ENCODE measurements around the gene CCDC137.

Gene CCDC137

DNA sequence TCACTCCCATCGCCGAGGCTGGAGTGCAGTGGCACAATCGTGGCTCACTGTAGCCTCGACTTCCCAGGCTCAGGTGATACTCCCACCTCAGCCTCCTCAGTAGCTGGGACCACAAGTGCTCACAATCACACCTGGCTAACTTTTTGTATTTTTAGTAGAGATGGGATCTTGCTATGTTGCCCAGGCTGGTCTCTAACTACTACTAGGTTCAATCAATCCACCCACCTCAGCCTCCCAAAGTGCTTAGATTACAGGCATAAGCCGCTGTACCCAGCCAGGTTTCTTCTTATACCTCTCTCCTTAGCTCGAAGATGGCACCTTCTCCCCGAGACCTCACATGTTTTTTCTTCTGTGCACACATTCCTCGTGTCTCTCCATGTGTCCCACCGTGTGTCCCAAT lies 26.5 kb upstream of the CCDC137 start:
- Histone ChIP-seq H3K9ac (ENCODE audit: low read depth, low read length) (no peak overlapping the region), H3K4me1 (ENCODE audit: insufficient read depth, low read length) (no peaks in the 10 kb centered on the region), H3K9me3 (ENCODE audit: insufficient read depth, low read depth, low read length) (no peaks in the 10 kb centered on the region), H3K27ac (ENCODE audit: low read depth, low read length) (no peak overlapping the region), H3K4me3 (ENCODE audit: low read length) (no peak overlapping the region), H3K27me3 (ENCODE audit: insufficient read depth, low read length) (no peaks in the 10 kb centered on the region), H3K36me3 (ENCODE audit: insufficient read depth, low read length) (no peaks in the 10 kb centered on the region)
- WGBS: 92% methylated on average over 9 of the region's 9 CpGs

DNA sequence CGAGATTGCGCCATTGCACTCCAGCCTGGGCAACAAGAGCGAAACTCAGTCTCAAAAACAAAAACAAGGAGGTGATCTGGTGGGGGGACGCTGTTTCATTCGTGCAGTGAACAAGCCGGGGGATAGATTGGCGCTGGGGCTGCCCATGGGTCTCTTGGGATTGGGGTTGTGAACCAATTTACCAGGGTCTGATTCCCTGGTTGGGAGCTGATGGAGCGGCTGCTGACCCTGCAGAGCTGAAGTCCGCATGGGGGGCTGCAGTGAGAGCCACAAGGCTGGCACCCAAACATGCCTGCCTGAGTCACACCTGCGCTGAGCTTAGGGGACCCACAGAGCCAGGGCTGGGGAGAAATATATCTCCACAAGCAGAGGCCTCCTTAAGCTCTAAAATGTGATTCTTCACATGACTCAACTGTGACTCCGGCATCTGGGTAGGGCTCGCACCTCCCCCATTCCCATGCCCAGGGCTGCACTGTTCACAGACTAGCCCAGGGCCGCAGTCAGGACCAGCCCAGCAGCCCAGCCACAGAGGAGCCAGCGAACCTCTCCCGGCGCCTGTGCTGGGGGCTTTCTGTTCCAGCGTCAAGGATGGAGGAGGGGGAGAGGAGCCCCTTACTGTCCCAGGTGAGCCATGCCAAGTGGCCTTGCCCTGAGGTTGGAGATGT lies 24.6 kb upstream of the CCDC137 start:
- no peaks in the 10 kb centered on the region for H3K36me3 ChIP-seq (ENCODE audit: insufficient read depth, low read length)
- no peak overlapping the region for H3K27ac ChIP-seq (ENCODE audit: low read depth, low read length)
- H3K4me1 ChIP-seq (ENCODE audit: insufficient read depth, low read length): no peaks in the 10 kb centered on the region
- WGBS: 87% methylated on average over 14 of the region's 17 CpGs
- no peak overlapping the region for H3K9ac ChIP-seq (ENCODE audit: low read depth, low read length)
- H3K4me3 ChIP-seq (ENCODE audit: low read length): no peak overlapping the region
- H3K9me3 ChIP-seq (ENCODE audit: insufficient read depth, low read depth, low read length): no peaks in the 10 kb centered on the region
- H3K27me3 ChIP-seq (ENCODE audit: insufficient read depth, low read length): peaks cover 3% of the 10 kb centered on the region

DNA sequence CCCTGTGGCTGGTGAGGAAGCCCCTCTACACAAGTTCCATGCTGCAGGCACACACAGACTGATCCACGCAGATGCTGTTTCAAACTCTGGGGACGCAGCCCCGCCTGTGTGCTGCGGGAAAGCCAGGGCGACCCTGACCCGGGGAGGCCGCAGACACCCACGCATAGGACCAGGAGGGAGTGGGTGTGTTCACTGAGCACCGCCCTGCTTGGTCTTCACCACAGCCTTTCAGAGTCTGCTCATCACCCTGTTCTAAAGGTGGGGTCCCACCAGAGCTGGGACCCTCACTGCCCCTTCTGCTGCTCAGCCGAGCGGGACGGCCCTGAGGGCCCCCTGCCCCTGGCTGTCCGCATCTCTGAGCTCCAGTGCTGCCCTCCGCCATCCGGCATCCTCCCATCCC lies 22.0 kb upstream of the CCDC137 start:
- Histone ChIP-seq H3K4me1 (ENCODE audit: insufficient read depth, low read length) (no peaks in the 10 kb centered on the region), H3K36me3 (ENCODE audit: insufficient read depth, low read length) (no peaks in the 10 kb centered on the region), H3K4me3 (ENCODE audit: low read length) (no peak overlapping the region), H3K27me3 (ENCODE audit: insufficient read depth, low read length) (peaks cover 28% of the 10 kb centered on the region), H3K9me3 (ENCODE audit: insufficient read depth, low read depth, low read length) (no peaks in the 10 kb centered on the region; the same call in none of the 2 replicates), H3K9ac (ENCODE audit: low read depth, low read length) (no peak overlapping the region), H3K27ac (ENCODE audit: low read depth, low read length) (no peak overlapping the region)
- WGBS: 94% methylated on average over 15 of the region's 15 CpGs

GRCh38 chr17:81644976-81645952 lies 21.3 kb upstream of the CCDC137 start:
- Histone ChIP-seq H3K36me3 (ENCODE audit: insufficient read depth, low read length) (no peaks in the 10 kb centered on the region), H3K27ac (ENCODE audit: low read depth, low read length) (no peak overlapping the region), H3K9me3 (ENCODE audit: insufficient read depth, low read depth, low read length) (no peaks in the 10 kb centered on the region; the same call in none of the 2 replicates), H3K27me3 (ENCODE audit: insufficient read depth, low read length) (peaks cover 32% of the 10 kb centered on the region), H3K4me1 (ENCODE audit: insufficient read depth, low read length) (no peaks in the 10 kb centered on the region), H3K9ac (ENCODE audit: low read depth, low read length) (no peak overlapping the region), H3K4me3 (ENCODE audit: low read length) (no peak overlapping the region)
- WGBS: 89% methylated on average over 29 of the region's 29 CpGs

DNA sequence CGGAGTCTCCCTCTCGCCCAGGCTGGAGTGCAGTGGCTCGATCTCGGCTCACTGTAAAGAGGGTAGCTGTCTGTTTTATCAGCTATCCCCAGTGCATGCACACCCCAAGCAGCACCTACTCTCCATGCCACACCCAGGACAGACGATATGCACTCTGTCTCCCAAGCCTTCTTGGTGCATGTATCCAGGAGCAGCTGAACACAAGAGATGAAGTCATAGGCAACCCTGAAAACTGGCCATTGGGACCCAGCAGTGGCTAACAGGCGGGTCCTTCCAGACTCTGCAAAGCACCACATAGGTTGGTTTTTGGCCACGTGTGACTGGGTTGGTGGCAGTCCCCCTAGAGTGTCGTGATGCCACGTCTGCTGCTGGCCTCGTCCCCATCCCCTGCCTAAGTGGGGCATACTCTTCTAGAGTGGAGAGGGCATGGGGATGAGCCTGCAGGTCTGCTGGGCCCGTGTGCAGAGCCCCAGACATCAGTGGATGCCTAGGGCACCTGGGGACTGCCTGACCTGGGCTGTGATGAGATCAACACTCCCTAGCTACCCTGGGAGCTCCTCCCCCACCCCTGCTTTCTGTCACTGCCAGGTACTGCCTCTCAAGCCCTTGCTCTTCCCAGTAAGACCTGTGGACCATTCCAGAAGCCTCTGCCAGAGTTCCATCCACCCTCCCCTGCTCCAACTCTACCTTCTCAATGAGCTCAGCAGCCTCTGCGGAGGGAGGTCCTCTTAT lies 19.5 kb upstream of the CCDC137 start:
- WGBS: 80% methylated on average over 12 of the region's 12 CpGs
- H3K4me1 ChIP-seq (ENCODE audit: insufficient read depth, low read length): no peaks in the 10 kb centered on the region

DNA sequence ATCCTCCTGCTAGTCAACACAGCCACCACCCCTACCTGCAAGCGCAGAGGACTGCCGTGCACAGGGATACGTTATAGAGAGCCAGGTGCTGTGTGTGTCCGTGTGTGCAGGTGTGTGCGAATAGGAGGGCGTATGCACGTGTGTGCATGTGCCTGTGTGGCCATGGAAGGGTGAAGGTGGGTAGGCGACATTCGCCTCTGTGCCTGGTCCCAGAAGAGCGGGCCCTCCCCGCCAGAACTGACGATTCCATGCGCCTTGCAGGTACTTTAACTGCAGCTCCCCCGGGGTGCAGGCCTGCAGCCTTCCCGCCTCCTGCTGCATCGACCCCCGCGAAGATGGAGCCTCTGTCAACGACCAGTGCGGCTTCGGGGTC lies 18.9 kb upstream of the CCDC137 start:
- peaks cover 32% of the 10 kb centered on the region for H3K27me3 ChIP-seq (ENCODE audit: insufficient read depth, low read length)
- H3K9ac ChIP-seq (ENCODE audit: low read depth, low read length): no peak overlapping the region
- WGBS: 31% methylated on average over 21 of the region's 21 CpGs

More for the DNA sequence above, 19.5 kb upstream of the CCDC137 start:
- H3K9ac ChIP-seq (ENCODE audit: low read depth, low read length): no peak overlapping the region
- no peaks in the 10 kb centered on the region for H3K36me3 ChIP-seq (ENCODE audit: insufficient read depth, low read length)
- H3K4me3 ChIP-seq (ENCODE audit: low read length): peak overlapping the region; percentile 38; the same call in 1 of the 2 replicates
- no peaks in the 10 kb centered on the region; the same call in none of the 2 replicates for H3K9me3 ChIP-seq (ENCODE audit: insufficient read depth, low read depth, low read length)
- peaks cover 32% of the 10 kb centered on the region for H3K27me3 ChIP-seq (ENCODE audit: insufficient read depth, low read length)
- no peak overlapping the region for H3K27ac ChIP-seq (ENCODE audit: low read depth, low read length)

GRCh38 chr17:81648013-81648706 lies 18.4 kb upstream of the CCDC137 start:
- H3K9ac ChIP-seq (ENCODE audit: low read depth, low read length): peak overlapping the region; percentile 25; the same call in 1 of the 2 replicates
- WGBS: 2% methylated on average over 75 of the region's 78 CpGs

More for the DNA sequence above, 18.9 kb upstream of the CCDC137 start:
- Histone ChIP-seq H3K4me3 (ENCODE audit: low read length) (peak overlapping the region; percentile 38), H3K9me3 (ENCODE audit: insufficient read depth, low read depth, low read length) (no peaks in the 10 kb centered on the region; the same call in none of the 2 replicates), H3K27ac (ENCODE audit: low read depth, low read length) (no peak overlapping the region), H3K4me1 (ENCODE audit: insufficient read depth, low read length) (no peaks in the 10 kb centered on the region), H3K36me3 (ENCODE audit: insufficient read depth, low read length) (no peaks in the 10 kb centered on the region)

GRCh38 chr17:81648707-81649085 lies 17.8 kb upstream of the CCDC137 start:
- Histone ChIP-seq H3K4me3 (ENCODE audit: low read length) (peak overlapping the region; percentile 38), H3K27ac (ENCODE audit: low read depth, low read length) (no peak overlapping the region), H3K9me3 (ENCODE audit: insufficient read depth, low read depth, low read length) (no peaks in the 10 kb centered on the region; the same call in none of the 2 replicates), H3K36me3 (ENCODE audit: insufficient read depth, low read length) (no peaks in the 10 kb centered on the region), H3K27me3 (ENCODE audit: insufficient read depth, low read length) (peaks cover 32% of the 10 kb centered on the region), H3K9ac (ENCODE audit: low read depth, low read length) (peak overlapping the region; percentile 25; the same call in 1 of the 2 replicates), H3K4me1 (ENCODE audit: insufficient read depth, low read length) (peaks cover 4% of the 10 kb centered on the region)
- WGBS: 75% methylated on average over 14 of the region's 14 CpGs

More at GRCh38 chr17:81648013-81648706, 18.4 kb upstream of the CCDC137 start:
- Histone ChIP-seq H3K36me3 (ENCODE audit: insufficient read depth, low read length) (no peaks in the 10 kb centered on the region), H3K9me3 (ENCODE audit: insufficient read depth, low read depth, low read length) (no peaks in the 10 kb centered on the region; the same call in none of the 2 replicates), H3K4me1 (ENCODE audit: insufficient read depth, low read length) (peaks cover 2% of the 10 kb centered on the region), H3K27me3 (ENCODE audit: insufficient read depth, low read length) (peaks cover 32% of the 10 kb centered on the region), H3K27ac (ENCODE audit: low read depth, low read length) (no peak overlapping the region), H3K4me3 (ENCODE audit: low read length) (peak overlapping the region; percentile 38)

DNA sequence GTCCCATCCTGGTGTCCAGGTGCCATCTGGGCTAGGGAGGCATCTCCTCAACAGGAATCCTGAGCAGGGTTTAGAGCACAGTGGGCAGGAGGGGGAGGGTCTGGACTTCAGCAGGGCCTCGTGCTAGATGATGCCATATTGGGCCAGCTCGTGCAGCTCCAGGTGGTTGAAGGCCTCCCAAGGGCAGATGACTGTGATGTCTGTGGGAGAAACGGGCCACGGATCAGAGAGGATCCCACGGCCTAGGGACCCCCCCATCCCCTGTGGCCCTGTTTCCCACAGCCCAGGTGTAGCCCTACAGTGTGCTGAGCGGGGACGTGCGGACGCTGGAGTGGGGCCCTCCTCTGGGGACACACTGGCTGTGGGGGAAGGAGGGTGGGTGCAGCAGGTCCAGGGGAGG lies 15.6 kb upstream of the CCDC137 start:
- WGBS: 86% methylated on average over 9 of the region's 9 CpGs
- H3K27ac ChIP-seq (ENCODE audit: low read depth, low read length): no peak overlapping the region

GRCh38 chr17:81651692-81652091 lies 14.8 kb upstream of the CCDC137 start:
- Histone ChIP-seq H3K9ac (ENCODE audit: low read depth, low read length) (no peak overlapping the region), H3K27ac (ENCODE audit: low read depth, low read length) (no peak overlapping the region), H3K4me1 (ENCODE audit: insufficient read depth, low read length) (peaks cover 4% of the 10 kb centered on the region), H3K36me3 (ENCODE audit: insufficient read depth, low read length) (no peaks in the 10 kb centered on the region), H3K4me3 (ENCODE audit: low read length) (no peak overlapping the region), H3K9me3 (ENCODE audit: insufficient read depth, low read depth, low read length) (no peaks in the 10 kb centered on the region; the same call in none of the 2 replicates), H3K27me3 (ENCODE audit: insufficient read depth, low read length) (peaks cover 32% of the 10 kb centered on the region)
- WGBS: 90% methylated on average over 10 of the region's 10 CpGs

More for the DNA sequence above, 15.6 kb upstream of the CCDC137 start:
- no peak overlapping the region for H3K9ac ChIP-seq (ENCODE audit: low read depth, low read length)
- H3K36me3 ChIP-seq (ENCODE audit: insufficient read depth, low read length): no peaks in the 10 kb centered on the region
- H3K4me3 ChIP-seq (ENCODE audit: low read length): no peak overlapping the region
- H3K4me1 ChIP-seq (ENCODE audit: insufficient read depth, low read length): peaks cover 4% of the 10 kb centered on the region
- H3K27me3 ChIP-seq (ENCODE audit: insufficient read depth, low read length): peaks cover 32% of the 10 kb centered on the region
- no peaks in the 10 kb centered on the region; the same call in none of the 2 replicates for H3K9me3 ChIP-seq (ENCODE audit: insufficient read depth, low read depth, low read length)
